Activated CD4-positive, alpha-beta T cell treated with anti-CD3 and anti-CD28 coated beads, Interleukin-2, amount 50 U/mL, for 48 hours (primary cell): Measurements from ENCODE around the gene CTDSPL.

Experiments
- DNase-seq, 2 experiments: peaks; one replicate each; pipeline ENCODE4 v3.0.0-alpha.2; 2020

CTDSPL gene

GRCh38 chr3:37918627-37919026 lies 56.9 kb downstream of the CTDSPL start:
- no peak for DNase-seq

DNA sequence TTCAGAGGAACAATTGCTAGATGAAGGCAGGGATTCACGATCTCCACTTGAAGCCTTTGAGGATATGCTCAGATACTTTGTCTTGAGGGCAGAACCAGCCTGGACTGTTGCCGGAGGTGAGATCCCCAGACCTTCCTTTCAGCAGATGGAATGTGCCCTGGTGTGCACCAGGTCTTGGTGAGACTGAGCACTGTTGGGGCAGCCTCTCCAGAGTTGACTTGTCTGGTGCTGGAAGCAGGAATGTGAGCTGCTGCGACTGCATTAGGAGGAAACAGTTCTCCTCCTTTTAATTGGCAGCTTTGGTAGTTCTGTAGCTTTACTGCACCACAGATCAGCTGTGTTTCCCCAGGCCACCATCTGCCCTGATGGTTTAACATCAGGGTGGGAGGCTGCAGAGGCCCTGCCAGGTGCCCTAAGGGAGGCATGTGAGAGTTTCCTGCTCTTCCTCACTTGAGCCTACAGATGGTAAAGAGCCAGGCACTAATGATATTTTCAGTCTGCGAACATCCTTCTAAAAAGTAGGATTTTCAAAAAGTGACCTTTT lies 58.5 kb downstream of the CTDSPL start:
- no peak for DNase-seq

DNA sequence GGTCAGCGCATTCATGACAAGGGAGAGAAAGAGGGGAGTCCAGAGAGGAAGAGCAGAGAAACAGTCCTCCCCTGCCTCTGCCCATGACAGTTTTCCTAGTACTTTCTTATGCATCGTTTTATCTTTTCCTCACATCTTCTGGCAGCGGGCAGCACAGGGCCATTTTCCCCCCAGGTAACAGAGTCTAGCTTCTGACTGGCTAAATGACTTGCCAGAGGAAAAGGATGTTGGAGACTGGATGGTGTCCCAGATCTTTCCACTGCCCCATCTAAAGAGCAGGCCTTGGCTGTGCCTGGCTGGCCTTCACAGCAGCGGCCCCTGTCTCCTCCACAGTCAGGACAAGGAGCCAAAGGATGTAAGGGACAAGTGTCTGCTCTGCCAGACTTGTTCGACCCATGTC lies 59.3 kb downstream of the CTDSPL start:
- no peak for DNase-seq

GRCh38 chr3:37922721-37923568 lies 61.3 kb downstream of the CTDSPL start:
- DNase-seq: no peak

GRCh38 chr3:37923569-37924040 lies 61.9 kb downstream of the CTDSPL start:
- no peak for DNase-seq

DNA sequence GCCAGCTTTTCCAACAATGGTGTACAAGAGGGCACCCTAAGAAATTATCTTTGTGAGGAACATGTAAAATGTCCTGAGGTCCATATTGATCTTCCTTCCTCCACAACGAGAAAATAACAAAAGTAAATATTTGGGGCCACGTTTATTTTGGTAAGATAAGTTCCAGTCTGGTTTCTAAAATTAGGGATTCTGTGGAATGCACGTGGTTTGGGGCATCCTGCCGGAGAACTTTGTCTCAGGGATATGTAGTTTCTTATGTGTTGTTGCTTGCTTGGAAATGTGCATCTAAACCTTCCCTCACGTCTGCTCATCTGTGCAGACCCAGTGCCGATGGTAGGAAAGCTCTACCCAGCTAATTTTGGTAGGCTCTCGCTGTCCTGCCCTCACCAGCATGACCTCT lies 62.8 kb downstream of the CTDSPL start:
- no peak for DNase-seq

GRCh38 chr3:37925157-37925556 lies 63.5 kb downstream of the CTDSPL start:
- no peak for DNase-seq

DNA sequence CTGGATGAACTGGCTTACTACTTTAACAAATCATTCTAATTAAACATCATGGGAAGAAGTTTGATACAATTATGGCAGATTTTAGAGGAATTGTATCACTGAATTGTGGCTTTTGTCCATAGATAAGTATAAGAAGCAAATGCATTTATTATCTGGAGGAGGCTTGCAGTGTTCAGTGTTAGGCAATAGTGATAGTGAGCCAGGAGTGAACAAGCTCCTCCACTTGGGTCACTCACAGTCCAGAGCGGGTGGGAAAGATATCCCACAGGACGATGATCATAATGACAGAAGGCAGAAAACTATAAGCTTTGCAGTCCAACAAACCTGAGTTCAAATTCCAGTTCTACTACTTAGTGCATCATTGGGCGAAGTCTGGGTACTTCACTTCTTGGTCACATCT lies 64.9 kb downstream of the CTDSPL start:
- no peak for DNase-seq

DNA sequence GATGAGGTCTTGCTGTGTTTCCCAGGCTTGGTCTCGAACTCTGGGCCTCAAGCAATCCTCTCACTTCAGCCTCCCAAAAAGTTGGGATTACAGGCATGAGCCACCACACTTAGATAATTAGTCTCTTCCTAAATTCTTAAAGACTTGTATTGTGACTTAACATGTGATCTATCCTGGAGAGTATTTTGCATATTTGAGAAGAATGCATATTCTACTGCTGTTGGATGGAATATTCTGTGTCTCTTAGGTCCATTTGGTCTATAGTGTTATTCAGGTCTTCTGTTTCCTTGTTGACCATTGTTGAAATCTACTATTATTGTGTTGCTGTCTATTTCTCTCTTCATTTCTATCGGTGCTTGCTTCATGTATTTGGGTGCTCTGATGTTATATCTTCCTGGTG lies 68.8 kb downstream of the CTDSPL start:
- DNase-seq: no peak

DNA sequence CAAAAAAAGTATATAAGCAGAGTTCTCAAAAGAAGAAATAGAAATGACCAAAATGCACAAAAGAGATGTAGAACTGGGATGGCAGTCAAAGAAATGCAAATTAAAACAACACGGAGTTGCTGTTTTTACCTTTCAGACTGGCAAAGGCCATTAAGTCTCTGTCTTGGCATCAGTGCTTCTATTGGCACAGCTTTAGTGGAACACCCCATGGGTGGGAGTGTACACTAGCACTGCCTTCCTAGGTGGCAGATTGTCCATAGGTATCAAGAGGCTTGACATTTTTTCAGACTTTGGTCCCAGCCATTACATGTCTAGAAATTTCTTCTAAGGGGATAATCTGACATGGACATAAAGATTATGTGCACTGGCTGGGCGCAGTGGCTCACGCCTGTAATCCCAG lies 70.8 kb downstream of the CTDSPL start:
- DNase-seq: no peak

GRCh38 chr3:37934631-37935289 lies 73.1 kb downstream of the CTDSPL start:
- no peak for DNase-seq

DNA sequence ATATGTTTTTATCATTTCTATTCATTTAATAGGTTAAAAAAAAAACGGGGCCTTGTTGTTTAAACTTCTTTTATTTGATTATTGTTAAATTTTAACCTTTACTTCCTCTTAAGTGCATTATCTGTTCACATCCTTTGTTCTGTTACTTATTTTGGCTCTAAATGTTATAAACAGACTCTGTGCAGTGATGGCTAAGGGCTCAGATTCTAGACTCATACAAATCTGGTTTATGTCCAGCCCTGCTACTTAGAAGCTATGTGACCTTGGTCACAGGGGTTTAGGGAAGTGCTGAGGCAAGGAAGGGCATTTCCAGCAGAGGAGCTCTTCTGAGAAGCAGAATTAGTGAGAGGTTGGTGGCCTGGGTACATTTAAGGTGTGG lies 73.6 kb downstream of the CTDSPL start:
- DNase-seq: no peak

GRCh38 chr3:37935756-37936666 lies 74.3 kb downstream of the CTDSPL start:
- no peak for DNase-seq

GRCh38 chr3:37937156-37937555 lies 75.5 kb downstream of the CTDSPL start:
- no peak for DNase-seq

- DNase-seq: no peak
These were observed 76.3 kb downstream of the CTDSPL start for GRCh38 chr3:37938011-37938410.

DNA sequence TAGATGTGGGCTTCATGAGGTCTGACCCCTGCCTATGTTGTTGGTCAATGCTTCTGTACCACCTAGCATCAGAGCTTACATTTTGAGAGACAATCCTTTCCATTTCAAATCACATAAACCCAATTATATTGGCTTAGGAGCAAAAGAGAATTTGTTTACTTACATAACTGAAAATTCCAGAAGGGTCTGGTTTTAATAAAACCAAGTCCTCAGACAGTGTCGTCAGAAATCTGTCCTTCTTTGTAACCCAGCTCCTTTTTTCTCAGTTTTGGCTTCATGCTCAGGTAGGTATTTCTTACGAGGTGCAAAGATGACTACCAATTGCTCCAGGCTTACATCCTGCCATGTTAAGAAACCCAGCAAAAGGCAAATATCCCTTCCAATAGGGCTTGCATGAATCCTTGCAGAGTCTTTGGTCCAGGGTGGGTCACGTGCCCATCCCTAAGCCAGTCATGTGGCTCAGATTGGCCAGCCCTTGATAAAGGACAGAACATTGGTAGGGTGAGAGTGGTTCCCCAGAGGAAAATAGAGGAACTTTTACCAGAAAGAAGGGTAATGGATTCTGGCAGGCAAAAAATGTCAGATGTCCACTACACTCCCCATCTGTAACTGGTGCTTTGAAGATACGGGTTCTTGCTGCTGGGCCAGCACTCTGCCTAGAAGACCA lies 78.7 kb downstream of the CTDSPL start:
- no peak for DNase-seq

- no peak for DNase-seq
These were observed 80.2 kb downstream of the CTDSPL start for GRCh38 chr3:37941608-37942508.

- no peak for DNase-seq
These were observed 81.0 kb downstream of the CTDSPL start for GRCh38 chr3:37942646-37943045.

DNA sequence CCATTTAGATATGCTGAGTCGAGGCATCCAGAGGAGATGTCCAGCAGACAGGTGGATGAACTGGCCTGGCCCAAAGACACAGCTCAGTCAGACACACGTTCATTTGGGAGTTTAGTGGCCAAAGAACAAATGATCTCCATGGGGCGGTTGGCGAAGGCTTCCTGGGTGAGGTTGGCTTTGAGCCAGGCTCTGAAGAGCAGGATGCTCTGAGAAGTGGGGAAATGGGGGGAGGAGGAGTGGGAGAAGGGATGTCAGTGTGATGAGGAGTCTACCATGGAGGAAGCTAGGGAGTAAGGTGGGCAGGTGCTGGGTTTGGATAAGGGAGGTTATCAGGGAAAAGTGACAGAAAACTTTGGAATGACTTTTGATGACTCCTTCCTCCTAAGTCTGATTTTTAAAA lies 81.4 kb downstream of the CTDSPL start:
- no peak for DNase-seq

- DNase-seq: no peak
These were observed 82.1 kb downstream of the CTDSPL start for GRCh38 chr3:37943631-37944314.

DNA sequence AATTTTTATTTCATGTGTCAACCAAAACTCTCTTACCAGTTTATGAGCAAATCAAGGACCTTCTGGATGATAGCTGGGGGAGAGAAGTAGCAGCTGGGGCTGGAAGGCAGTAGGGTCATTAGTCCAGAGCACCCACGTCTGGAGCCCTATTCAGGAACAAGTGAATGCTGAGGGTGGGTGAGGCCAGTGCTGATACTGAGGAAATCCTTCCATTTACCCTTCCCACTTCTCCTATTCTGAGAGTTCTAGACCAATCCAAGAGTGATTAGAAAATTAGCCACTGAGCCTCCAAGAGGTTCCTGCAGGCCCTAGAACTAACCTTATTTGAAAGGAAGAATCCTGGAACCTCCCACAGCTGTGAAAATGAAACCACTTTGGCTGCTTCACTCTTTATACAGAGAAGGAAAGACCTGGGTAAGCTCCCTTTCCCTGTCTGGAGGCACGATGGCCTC lies 82.7 kb downstream of the CTDSPL start:
- no peak for DNase-seq
